ENCODE data around the gene APOBEC4.

APOBEC4 gene

GRCh38 chr1:183656355-183656754 is 3.2 kb upstream of the APOBEC4 start:
- no peak overlapping the region for H3K27ac Mint-ChIP-seq (ENCODE audit: low read depth)
- DNase-seq (ENCODE audit: low spot score in 2 of 2) (no peak), ATAC-seq (replicated peaks; ENCODE audit: extremely low read depth, poor library complexity, severe bottlenecking) (no peak)
- H3K9me3 Mint-ChIP-seq, result no peaks in the 10 kb centered on the region
- H3K4me3 Mint-ChIP-seq, result no peak overlapping the region
- H3K4me1 Mint-ChIP-seq, result peaks cover 24% of the 10 kb centered on the region
- H3K27me3 Mint-ChIP-seq, result peaks cover 12% of the 10 kb centered on the region
- H3K36me3 Mint-ChIP-seq (ENCODE audit: insufficient read depth), result peaks cover 6% of the 10 kb centered on the region

- H3K27ac Mint-ChIP-seq (ENCODE audit: low read depth), result no peak overlapping the region
- H3K9me3 Mint-ChIP-seq, result no peaks in the 10 kb centered on the region
- ATAC-seq (replicated peaks; ENCODE audit: extremely low read depth, poor library complexity, severe bottlenecking), result no peak
- peaks cover 7% of the 10 kb centered on the region for H3K27me3 Mint-ChIP-seq
- H3K4me1 Mint-ChIP-seq, result peaks cover 25% of the 10 kb centered on the region
- peaks cover 6% of the 10 kb centered on the region for H3K36me3 Mint-ChIP-seq (ENCODE audit: insufficient read depth)
- no peak overlapping the region for H3K4me3 Mint-ChIP-seq
- DNase-seq (ENCODE audit: low spot score in 2 of 2), result peak; percentile 43 to 65
These were observed 2.5 kb upstream of the APOBEC4 start for GRCh38 chr1:183655562-183656075.

GRCh38 chr1:183654706-183655105 is 1.6 kb upstream of the APOBEC4 start:
- DNase-seq (ENCODE audit: low spot score in 2 of 2) (no peak), ATAC-seq (replicated peaks; ENCODE audit: extremely low read depth, poor library complexity, severe bottlenecking) (no peak)
- H3K9me3 Mint-ChIP-seq, result no peaks in the 10 kb centered on the region
- no peaks in the 10 kb centered on the region for H3K27me3 Mint-ChIP-seq
- H3K4me3 Mint-ChIP-seq, result no peak overlapping the region
- peaks cover 25% of the 10 kb centered on the region for H3K4me1 Mint-ChIP-seq
- H3K36me3 Mint-ChIP-seq (ENCODE audit: insufficient read depth), result peaks cover 6% of the 10 kb centered on the region
- H3K27ac Mint-ChIP-seq (ENCODE audit: low read depth), result no peak overlapping the region

DNA sequence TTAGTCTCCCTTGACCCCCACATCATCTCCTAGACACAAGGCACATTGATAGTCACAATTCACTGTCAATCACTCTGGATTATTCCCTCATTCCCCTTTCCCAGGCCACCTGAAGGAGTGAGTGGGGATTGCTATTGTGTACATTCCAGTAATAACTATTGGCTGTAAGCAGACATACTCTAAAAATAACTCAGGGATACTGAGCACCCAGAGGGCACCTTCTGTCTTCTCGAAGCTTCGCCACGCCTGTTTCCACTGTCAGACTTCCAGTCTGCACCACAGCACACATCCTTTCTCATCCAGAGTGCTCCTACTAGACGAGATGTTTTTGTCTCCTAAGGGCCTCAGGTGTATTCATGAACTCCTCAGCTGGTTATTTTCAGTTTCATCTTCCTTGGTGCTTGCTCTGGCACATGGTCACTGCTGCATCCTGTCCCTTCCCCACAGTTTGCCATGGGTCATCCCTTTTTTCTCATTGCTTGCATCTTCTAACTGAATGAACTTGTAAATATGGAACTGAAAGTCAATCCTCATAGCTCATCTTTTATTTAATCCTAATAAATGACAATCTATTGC is 848 bp upstream of the APOBEC4 start:
- ATAC-seq (replicated peaks; ENCODE audit: extremely low read depth, poor library complexity, severe bottlenecking) (no peak), DNase-seq (ENCODE audit: low spot score in 2 of 2) (no peak)
- Mint-ChIP-seq H3K4me3 (no peak overlapping the region), H3K27me3 (no peaks in the 10 kb centered on the region), H3K27ac (ENCODE audit: low read depth) (no peak overlapping the region), H3K4me1 (peaks cover 25% of the 10 kb centered on the region), H3K9me3 (no peaks in the 10 kb centered on the region), H3K36me3 (ENCODE audit: insufficient read depth) (peaks cover 6% of the 10 kb centered on the region)

DNA sequence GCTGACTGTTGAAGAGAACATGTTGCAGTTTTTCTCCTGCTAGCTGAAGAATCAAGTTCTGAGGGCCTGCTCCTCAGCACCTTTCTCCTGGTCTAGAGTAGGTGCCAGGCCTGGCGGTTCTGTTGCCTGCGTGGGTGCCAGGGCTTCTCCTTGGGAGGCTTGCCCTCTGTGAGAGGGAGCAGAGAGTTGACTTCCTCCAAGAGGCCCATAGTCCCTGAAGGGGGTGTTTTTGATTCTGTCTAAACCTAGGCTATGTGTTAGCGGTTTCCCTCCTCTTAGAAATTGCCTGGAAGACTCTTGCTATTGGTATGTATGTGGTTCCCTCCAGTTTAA is 312 bp upstream of the APOBEC4 start:
- DNase-seq (ENCODE audit: low spot score in 2 of 2), result no peak
- Mint-ChIP-seq H3K4me3 (no peak overlapping the region), H3K27me3 (no peaks in the 10 kb centered on the region), H3K27ac (ENCODE audit: low read depth) (peak overlapping the region; percentile 36), H3K36me3 (ENCODE audit: insufficient read depth) (peaks cover 6% of the 10 kb centered on the region), H3K9me3 (no peaks in the 10 kb centered on the region), H3K4me1 (peaks cover 25% of the 10 kb centered on the region)
- no peak for ATAC-seq (replicated peaks; ENCODE audit: extremely low read depth, poor library complexity, severe bottlenecking)

DNA sequence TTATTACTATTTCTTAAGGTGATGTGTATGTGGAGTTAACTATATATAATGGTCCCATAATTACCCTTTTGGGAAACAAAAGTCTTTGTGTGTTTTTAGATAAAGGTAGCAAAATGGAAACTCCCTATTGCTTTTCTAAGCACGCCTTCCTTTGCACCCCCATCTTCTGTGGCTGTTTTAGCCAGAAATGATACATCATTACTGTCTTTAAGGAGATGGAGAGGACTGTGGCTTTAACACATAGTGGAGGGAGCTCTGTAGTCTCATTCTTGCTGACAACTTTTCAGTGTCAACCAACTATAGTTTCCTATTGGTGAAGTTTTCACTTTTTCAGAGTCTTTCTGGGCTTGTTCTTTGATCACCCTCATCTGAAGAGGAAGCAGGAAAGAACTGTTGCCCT is 1.0 kb downstream of the APOBEC4 start:
- Mint-ChIP-seq H3K9me3 (no peaks in the 10 kb centered on the region), H3K27ac (ENCODE audit: low read depth) (peak overlapping the region; percentile 36), H3K4me1 (peaks cover 25% of the 10 kb centered on the region), H3K4me3 (no peak overlapping the region), H3K27me3 (no peaks in the 10 kb centered on the region), H3K36me3 (ENCODE audit: insufficient read depth) (peaks cover 6% of the 10 kb centered on the region)
- no peak for DNase-seq (ENCODE audit: low spot score in 2 of 2)
- ATAC-seq (replicated peaks; ENCODE audit: extremely low read depth, poor library complexity, severe bottlenecking), result peak; percentile 75

GRCh38 chr1:183651612-183652011 is 1.5 kb downstream of the APOBEC4 start:
- H3K27me3 Mint-ChIP-seq, result no peaks in the 10 kb centered on the region
- DNase-seq (ENCODE audit: low spot score in 2 of 2) (no peak), ATAC-seq (replicated peaks; ENCODE audit: extremely low read depth, poor library complexity, severe bottlenecking) (peak; percentile 8)
- H3K27ac Mint-ChIP-seq (ENCODE audit: low read depth), result peak overlapping the region; percentile 36
- peaks cover 6% of the 10 kb centered on the region for H3K36me3 Mint-ChIP-seq (ENCODE audit: insufficient read depth)
- no peak overlapping the region for H3K4me3 Mint-ChIP-seq
- H3K4me1 Mint-ChIP-seq, result peaks cover 25% of the 10 kb centered on the region
- no peaks in the 10 kb centered on the region for H3K9me3 Mint-ChIP-seq

GRCh38 chr1:183648042-183648441 is 5.1 kb downstream of the APOBEC4 start:
- H3K9me3 Mint-ChIP-seq, result no peaks in the 10 kb centered on the region

DNA sequence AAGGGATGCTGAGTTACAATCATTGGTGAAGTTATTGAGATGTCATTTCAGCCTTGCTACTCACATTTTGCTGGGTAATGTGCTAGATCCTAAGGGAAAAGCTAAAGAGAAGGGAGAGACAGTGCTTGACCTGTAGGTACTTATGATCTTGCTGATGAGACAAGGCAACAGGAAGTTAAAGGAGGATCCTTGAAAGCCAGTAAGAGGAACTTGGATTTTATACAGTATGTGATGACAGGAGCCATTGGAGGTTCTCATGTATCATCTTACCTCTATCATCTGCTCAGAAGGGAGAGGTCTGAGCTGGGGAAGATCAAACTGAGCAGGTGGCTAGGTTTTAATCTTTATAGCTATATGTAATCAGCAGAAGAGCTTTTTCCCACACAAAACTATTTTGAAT is 6.3 kb downstream of the APOBEC4 start:
- Mint-ChIP-seq H3K9me3 (no peaks in the 10 kb centered on the region), H3K36me3 (ENCODE audit: insufficient read depth) (peaks cover 1% of the 10 kb centered on the region), H3K4me1 (peaks cover 5% of the 10 kb centered on the region), H3K27ac (ENCODE audit: low read depth) (no peak overlapping the region), H3K4me3 (no peak overlapping the region), H3K27me3 (peaks cover 8% of the 10 kb centered on the region)
- DNase-seq (ENCODE audit: low spot score in 2 of 2), result no peak
- no peak for ATAC-seq (replicated peaks; ENCODE audit: extremely low read depth, poor library complexity, severe bottlenecking)

More at GRCh38 chr1:183648042-183648441, 5.1 kb downstream of the APOBEC4 start:
- Mint-ChIP-seq H3K27ac (ENCODE audit: low read depth) (no peak overlapping the region), H3K36me3 (ENCODE audit: insufficient read depth) (peaks cover 2% of the 10 kb centered on the region), H3K4me3 (no peak overlapping the region), H3K4me1 (peaks cover 18% of the 10 kb centered on the region), H3K27me3 (peaks cover 8% of the 10 kb centered on the region)
- ATAC-seq (replicated peaks; ENCODE audit: extremely low read depth, poor library complexity, severe bottlenecking), result no peak
- DNase-seq (ENCODE audit: low spot score in 2 of 2), result no peak

DNA sequence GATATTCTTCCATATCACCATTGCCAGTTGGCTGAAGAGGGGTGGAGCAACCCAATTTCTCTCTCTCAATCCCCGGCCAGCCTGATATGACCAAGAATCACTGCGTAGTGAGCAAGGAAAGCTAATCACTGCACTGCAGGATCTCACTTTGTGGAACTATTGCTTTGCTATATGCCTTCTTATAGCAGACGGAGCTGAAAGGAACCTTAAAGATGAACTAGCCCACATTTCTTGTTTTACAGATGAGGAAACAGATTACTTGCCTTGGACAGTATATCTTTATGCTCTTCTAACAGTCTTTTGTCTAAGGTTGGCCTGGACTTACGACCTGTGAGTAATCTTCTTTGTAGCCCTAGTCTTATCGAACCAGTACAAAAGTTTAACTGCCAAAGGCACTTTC is 7.6 kb downstream of the APOBEC4 start:
- Mint-ChIP-seq H3K9me3 (no peaks in the 10 kb centered on the region), H3K4me3 (no peak overlapping the region)

GRCh38 chr1:183642166-183642565 is 10.9 kb downstream of the APOBEC4 start:
- no peak overlapping the region for H3K27ac Mint-ChIP-seq (ENCODE audit: low read depth)
- no peaks in the 10 kb centered on the region for H3K4me1 Mint-ChIP-seq
- no peaks in the 10 kb centered on the region for H3K9me3 Mint-ChIP-seq
- no peak overlapping the region for H3K4me3 Mint-ChIP-seq
- peaks cover 8% of the 10 kb centered on the region for H3K27me3 Mint-ChIP-seq
- no peaks in the 10 kb centered on the region for H3K36me3 Mint-ChIP-seq (ENCODE audit: insufficient read depth)
- no peak for ATAC-seq (replicated peaks; ENCODE audit: extremely low read depth, poor library complexity, severe bottlenecking)
- DNase-seq (ENCODE audit: low spot score in 2 of 2), result no peak

More for the DNA sequence above, 7.6 kb downstream of the APOBEC4 start:
- Mint-ChIP-seq H3K27me3 (peaks cover 8% of the 10 kb centered on the region), H3K36me3 (ENCODE audit: insufficient read depth) (no peaks in the 10 kb centered on the region), H3K4me1 (no peaks in the 10 kb centered on the region), H3K27ac (ENCODE audit: low read depth) (no peak overlapping the region)
- DNase-seq (ENCODE audit: low spot score in 2 of 2), result no peak
- no peak for ATAC-seq (replicated peaks; ENCODE audit: extremely low read depth, poor library complexity, severe bottlenecking)

DNA sequence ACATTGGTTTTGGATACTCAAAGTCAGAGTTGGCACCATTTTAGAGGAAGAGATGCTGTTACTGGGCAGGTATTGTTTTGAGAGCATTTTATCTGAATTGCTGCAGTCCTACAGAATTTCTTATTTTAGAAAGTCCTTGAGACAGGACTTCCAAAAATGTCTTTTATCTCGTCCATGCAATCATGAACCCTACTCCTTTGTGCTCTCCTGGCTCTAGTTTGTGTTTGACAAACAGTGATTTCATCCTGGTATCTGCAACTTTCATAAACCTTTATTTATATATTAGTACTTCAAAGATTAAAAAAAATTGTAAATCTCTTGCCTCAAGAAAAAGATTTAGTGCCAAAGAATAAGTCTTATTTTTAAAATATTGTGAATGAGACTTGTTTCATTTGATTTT is 12.9 kb downstream of the APOBEC4 start:
- Mint-ChIP-seq H3K36me3 (ENCODE audit: insufficient read depth) (peaks cover 7% of the 10 kb centered on the region), H3K4me1 (peaks cover 14% of the 10 kb centered on the region), H3K4me3 (no peak overlapping the region), H3K27ac (ENCODE audit: low read depth) (no peak overlapping the region), H3K27me3 (peaks cover 2% of the 10 kb centered on the region), H3K9me3 (no peaks in the 10 kb centered on the region)
- ATAC-seq (replicated peaks; ENCODE audit: extremely low read depth, poor library complexity, severe bottlenecking) (no peak), DNase-seq (ENCODE audit: low spot score in 2 of 2) (no peak)

GRCh38 chr1:183638649-183639387 is 14.3 kb downstream of the APOBEC4 start:
- Mint-ChIP-seq H3K36me3 (ENCODE audit: insufficient read depth) (peaks cover 12% of the 10 kb centered on the region), H3K4me1 (peaks cover 21% of the 10 kb centered on the region), H3K4me3 (no peak overlapping the region), H3K27me3 (no peaks in the 10 kb centered on the region), H3K27ac (ENCODE audit: low read depth) (no peak overlapping the region), H3K9me3 (no peaks in the 10 kb centered on the region)
- DNase-seq (ENCODE audit: low spot score in 2 of 2) (no peak), ATAC-seq (replicated peaks; ENCODE audit: extremely low read depth, poor library complexity, severe bottlenecking) (no peak)

Measured in central memory CD8-positive, alpha-beta T cell (primary cell).